ENCODE results near the gene OTOG.

OTOG gene

DNA sequence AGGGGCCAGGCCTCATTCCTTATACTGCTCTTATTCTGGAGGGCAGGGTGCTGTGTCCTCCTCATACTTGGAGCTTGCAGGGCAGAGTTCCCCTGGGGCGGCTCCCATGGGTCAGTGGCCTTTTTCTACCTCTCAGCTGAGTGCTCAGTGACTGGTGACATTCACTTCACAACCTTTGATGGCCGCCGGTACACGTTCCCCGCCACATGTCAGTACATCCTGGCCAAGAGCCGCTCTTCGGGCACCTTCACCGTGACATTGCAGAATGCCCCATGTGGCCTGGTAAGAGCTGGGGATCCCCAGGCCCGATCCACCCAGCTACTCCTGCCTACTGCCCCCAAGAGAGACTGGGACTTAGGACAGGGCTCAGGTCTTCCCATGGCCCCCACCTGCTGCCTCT, 14.5 kb downstream of the OTOG start:
- no peak for DNase-seq (ENCODE audit: low read depth)

- DNase-seq (ENCODE audit: low read depth), result no peak
Measured at GRCh38 chr11:17563231-17563646, 16.2 kb downstream of the OTOG start.

- no peak for DNase-seq (ENCODE audit: low read depth)
Measured at GRCh38 chr11:17563961-17564686, 17.1 kb downstream of the OTOG start.

DNA sequence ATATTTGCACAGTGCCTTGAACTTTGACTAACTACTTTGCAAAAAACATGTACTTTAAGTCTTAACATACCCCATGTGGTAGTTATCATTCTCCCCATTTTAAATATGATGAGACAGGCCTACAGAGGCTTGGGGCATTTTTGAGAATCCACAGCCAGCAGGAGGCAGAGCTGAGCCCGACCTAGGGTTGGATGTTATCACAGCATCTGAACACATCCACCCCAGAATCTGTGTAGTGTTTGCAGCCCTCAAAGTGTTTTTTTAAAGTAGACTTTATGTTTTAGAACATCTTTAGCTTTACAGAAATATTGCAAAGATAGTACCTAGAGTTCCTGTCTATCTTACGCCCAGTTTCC, 17.6 kb downstream of the OTOG start:
- DNase-seq (ENCODE audit: low read depth), result no peak

DNA sequence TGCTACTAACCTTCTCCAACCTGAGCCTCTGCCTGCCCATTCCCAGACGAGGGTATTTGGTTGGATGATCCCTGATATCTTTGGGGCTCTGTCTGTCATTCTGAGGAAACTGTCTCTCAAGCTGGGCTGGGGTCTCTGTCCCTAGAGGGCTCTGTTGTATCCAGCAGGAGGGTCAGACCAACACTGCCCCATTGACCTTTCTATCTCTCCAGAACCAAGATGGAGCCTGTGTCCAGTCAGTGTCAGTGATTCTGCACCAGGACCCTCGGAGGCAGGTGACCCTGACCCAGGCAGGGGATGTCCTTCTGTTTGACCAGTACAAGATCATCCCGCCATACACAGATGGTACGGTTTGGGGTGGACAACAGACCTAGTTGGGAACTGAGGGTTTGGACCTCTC, 21.9 kb downstream of the OTOG start:
- DNase-seq (ENCODE audit: low read depth), result no peak

GRCh38 chr11:17570034-17570433, 23.0 kb downstream of the OTOG start:
- no peak for DNase-seq (ENCODE audit: low read depth)

DNA sequence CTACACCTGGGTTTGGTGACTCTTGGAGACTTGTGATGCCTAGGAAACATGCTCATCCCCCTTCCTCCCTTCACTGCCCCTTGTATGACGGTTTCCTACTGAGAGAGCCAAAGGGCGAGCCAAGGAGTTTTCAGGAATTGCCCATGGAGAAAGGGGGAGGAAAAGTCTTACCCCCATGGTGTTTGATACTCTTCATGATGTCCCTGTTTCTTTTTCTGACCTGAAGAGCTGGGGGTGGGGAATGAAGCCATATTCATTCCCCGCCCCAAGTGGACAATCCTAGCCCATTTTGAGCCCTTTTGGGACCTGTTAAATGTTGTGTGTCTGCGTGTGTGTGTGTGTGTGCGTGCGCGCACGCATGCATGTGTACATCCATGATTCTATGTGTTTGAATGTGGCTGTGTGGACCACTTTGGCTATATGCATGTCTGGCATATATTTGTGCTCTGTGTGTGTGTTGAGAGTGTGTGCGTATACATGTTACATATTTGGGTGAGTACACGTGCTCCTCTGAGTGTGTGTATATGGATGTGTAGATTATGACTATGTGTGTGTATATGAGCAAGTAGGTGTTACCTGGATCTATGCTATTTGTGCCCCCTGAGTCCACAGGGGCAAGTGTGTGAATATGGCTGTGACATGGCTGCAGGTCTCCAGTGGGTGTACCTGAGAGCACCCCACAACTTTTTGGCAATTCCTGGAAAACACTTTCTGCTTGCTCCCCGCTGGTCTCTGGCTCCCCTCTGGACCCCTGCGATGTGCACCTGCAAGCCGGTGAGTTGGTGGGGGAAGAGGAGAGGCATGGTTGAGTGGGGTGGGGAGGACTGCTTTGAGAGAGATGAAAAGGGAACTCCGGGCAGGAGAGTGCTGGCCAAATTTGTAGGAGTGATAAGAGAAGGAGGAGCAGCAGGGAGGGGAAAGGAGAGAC, 24.6 kb downstream of the OTOG start:
- no peak for DNase-seq (ENCODE audit: low read depth)

- no peak for DNase-seq (ENCODE audit: low read depth)
Measured at GRCh38 chr11:17572359-17572690, 25.3 kb downstream of the OTOG start.

GRCh38 chr11:17572791-17573460, 25.9 kb downstream of the OTOG start:
- DNase-seq (ENCODE audit: low read depth), result no peak

DNA sequence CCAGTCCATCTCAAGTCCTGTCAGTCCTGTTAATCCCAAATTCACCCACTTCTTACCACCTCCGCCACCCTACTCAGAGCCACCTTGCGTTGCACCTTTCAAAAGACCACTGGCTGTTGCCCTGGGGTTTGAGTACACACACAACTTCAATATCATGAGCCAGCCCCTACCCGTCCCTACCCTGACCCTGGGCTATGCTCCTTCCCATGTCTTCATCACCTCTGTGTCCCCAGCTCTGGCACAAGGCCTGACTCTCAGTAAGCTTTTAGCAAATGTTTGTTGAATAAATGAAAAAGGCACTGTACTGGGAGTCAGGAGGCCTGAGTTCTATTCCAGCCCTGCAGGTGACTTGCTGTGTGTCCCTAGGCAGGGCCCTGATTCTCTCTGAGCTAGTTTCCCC, 26.5 kb downstream of the OTOG start:
- no peak for DNase-seq (ENCODE audit: low read depth)

GRCh38 chr11:17574141-17575091, 27.4 kb downstream of the OTOG start:
- DNase-seq (ENCODE audit: low read depth), result no peak

DNA sequence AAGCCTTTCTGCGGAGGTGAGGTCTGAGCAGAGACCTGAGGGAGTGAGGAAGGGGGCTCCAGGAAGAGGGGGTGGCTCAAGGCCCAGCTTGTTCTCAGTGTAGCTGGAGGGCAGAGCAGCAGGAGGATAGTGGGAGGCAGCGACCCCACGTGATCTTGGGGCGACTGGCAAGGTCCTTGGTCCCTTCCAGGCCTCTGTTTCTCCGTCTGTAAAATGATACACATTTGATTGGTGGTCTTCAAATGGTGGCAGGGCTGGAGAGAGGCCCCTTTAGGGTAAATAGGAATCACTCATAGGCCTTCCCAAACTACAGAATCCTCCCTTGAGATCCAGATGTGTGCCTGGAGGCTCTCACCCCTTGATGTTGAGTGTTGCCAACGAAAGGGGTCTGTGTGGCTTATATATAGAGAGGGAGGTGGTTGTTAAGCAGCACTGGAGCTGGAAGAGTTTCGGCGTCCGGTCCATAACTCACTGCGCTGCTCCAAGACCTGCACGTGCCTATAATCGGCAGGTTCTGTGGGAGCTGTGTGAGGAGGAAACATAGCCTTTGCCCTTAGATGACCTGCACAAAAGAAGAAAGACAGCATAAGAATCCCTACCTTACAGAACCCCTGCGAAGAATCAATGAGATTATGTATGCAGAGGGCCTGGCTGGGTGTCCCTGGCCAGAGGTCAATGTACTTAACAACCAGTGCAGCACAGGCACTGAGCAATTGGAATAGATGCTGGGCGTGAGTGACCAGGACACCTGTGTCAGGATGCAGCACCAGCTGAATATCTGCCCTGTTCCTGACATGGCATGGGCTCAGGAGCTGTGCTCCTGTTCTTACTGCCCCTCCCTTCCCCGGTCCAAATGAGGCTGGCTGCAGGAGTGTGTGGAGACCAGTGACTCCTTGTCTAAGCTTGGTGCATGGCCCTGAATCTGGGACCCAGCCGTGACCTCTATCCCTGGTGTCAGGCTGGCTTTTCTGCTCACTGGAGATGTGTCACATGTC, 28.7 kb downstream of the OTOG start:
- DNase-seq (ENCODE audit: low read depth), result no peak

- no peak for DNase-seq (ENCODE audit: low read depth)
Measured at GRCh38 chr11:17578296-17578695, 31.2 kb downstream of the OTOG start.

DNA sequence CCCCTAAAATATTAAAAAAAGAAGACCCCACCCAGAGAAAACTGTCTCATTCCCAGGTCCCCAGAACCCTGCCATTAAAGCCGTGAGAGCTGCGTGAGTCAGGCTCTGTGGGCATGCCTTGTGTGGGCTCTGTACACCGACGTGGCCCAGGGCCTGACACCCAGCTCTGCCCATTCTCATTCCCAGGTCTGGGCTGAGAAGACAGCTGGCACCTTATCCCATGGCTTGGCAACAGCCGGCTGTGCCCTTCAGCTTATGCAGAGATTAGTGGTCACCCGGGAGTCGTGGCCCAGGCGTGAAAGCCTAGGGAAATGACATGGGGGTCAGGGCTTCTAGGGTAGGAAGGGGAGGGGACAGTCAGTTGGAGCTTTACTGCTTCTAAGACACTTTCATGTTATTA, 31.9 kb downstream of the OTOG start:
- no peak for DNase-seq (ENCODE audit: low read depth)

DNA sequence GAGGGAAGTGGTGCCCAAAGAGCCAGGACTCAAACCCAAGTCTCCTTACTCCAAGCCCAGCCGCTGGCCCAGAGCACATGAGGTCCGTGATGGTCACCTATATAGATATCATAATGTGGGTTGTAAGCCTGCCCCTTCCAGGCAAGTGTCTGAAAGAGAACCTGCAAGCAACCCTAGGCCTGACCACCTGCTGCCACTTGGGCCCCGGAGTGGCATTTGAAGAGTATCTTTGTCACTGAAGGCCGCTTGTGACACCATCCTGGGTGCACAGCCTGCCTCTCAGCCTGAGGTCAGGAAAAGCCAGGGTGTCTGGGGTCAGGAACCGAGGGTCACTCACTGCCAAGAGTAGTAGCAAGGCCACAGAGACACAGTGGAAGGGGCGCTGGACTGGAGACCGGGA, 32.4 kb downstream of the OTOG start:
- DNase-seq (ENCODE audit: low read depth), result no peak

DNA sequence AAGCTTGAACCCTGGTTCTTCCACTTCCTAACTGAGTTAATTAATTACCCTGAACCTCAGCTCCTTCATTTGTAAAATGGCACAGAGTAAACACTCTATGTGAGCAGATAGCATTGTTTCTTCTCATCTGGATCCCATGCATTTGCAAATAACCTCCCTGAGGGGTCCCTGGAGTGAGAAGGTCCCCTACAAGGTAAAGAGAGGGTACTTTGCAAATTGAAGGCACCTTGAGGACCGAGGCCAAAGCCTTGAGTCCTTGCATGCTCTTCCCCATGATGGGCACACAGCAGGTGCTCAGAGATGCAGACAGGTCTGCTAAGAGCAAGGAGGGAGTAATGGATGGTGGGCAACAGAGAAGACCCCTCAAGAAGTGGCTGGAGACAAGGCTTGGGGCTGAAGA, 33.2 kb downstream of the OTOG start:
- DNase-seq (ENCODE audit: low read depth), result no peak

DNA sequence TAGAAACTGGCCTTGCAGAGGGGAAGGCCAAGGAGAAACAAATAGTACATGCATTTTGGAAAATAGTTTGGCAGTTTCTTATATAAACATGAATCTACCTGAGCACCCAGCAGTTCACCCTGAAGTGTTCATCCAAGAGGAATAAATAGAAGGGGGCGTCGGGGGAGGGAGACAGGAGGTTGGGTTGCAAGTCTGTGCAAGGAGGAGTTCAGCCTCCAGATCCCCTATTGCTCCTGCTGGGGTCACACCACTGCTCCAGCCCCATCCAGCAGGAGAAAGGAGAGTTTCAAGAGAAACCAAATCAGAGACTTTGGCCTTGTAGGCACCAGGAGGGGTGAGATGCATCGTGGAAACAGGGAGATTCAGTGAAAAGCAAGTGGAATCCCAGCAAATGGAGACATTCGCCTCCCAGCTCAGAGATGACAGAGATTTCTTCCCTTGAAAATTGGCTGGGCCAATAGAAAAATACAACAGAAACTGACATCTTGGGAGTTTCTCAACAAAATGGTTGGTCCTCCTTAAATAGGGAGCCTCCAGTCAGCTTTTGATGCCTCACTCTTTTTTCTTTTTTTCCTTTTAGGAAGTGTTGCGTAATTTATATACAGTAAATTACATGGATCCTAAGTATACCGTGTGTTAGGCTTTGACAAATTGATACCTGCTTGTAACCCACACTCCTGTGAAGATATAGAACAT, 34.1 kb downstream of the OTOG start:
- no peak for DNase-seq (ENCODE audit: low read depth)

DNA sequence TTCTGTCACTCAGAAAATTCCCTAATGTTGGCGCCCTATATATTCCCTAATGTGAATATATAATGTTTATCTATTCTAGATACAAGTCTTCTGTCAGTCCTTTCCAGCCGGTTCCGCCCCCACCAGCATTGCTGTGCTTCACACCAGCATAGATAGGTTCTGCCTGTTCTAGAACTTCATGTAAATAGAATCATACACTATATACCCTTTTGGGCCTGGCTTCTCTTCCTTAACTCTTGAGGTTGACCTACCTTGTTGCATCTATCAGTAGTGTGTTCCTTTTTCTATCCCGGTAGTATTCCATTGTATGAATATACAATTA, 34.6 kb downstream of the OTOG start:
- DNase-seq (ENCODE audit: low read depth), result no peak

DNA sequence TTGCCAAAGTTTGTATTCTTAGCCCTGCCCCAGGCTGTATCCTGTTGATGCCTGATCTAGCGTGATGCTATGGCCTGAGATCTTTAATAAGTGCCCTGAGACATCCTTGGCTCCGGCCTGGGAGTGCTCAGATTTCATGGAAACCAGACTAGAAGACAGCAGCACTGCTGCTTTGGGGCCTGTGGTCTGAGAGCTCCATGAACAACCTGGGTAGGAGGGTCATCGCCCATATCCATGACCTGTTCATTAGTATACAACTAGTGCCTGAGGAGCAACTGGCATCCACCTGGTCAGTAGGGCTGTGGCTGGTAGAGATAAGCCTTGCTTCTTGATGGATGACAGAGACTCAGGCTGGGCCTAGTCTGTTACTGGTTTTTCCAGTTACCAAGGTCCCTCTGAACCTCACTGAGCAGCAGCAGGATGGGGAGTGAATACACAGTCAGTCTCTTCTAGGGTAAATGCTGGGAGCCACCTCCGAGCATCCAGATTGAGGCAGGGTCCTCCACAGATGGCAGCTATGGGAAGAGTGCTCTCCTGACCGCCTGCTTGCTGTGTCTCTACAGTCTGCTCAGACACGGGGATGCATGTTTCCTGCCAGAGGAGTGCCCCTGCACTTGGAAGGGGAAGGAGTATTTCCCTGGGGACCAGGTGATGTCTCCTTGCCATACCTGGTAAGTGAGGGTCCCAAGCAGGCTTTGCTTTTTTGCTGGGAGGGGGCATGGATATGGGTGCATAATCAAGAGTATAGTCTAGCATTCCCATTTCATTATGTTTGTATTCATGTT, 39.0 kb downstream of the OTOG start:
- no peak for DNase-seq (ENCODE audit: low read depth)
